SK-N-SH (cell line): ENCODE results near the gene PLEKHA4.

Experiments
- CTCF ChIP-seq: fragments of 200-600 bp; sonication (generic); IDR thresholded peaks from 2 replicates; pipeline ENCODE4 v1.6.1; 2017; ENCODE audit warnings: antibody characterized with exemption, mild to moderate bottlenecking, moderate library complexity
- EP300 ChIP-seq, 2 experiments: IDR thresholded peaks; 2 replicates each; pipeline versions ENCODE4 v1.4.0 to v1.6.1; 2012; ENCODE audit warnings: borderline replicate concordance in 1 of 2, low read depth in 1 of 2, low read length in 1 of 2
- FOXM1 ChIP-seq: IDR thresholded peaks from 2 replicates; pipeline ENCODE4 v1.4.0; 2012; ENCODE audit warnings: low read depth, mild to moderate bottlenecking
- MAX ChIP-seq: IDR thresholded peaks from 2 replicates; pipeline ENCODE4 v1.4.0; 2012; ENCODE audit warnings: low read depth
- MXI1 ChIP-seq: IDR thresholded peaks from 2 replicates; pipeline ENCODE4 v1.6.1; 2012; ENCODE audit warnings: mild to moderate bottlenecking, low read depth, low read length, improper control_type of control experiment
- POLR2AphosphoS5 ChIP-seq: IDR thresholded peaks from 2 replicates; pipeline ENCODE4 v1.6.1; 2012; ENCODE audit warnings: low read depth, low read length
- RXRA ChIP-seq: IDR thresholded peaks from 2 replicates; pipeline ENCODE4 v1.4.0; 2012; ENCODE audit warnings: low read depth, mild to moderate bottlenecking, borderline replicate concordance
- SMC3 ChIP-seq: IDR thresholded peaks from 2 replicates; pipeline ENCODE4 v1.6.1; 2012; ENCODE audit warnings: low read depth, low read length, improper control_type of control experiment
- TCF12 ChIP-seq: IDR thresholded peaks from 2 replicates; pipeline ENCODE4 v1.4.0; 2012
- ZBTB33 ChIP-seq: IDR thresholded peaks from 2 replicates; pipeline ENCODE4 v1.4.0; 2012; ENCODE audit warnings: low read depth, borderline replicate concordance

- TF ChIP-seq MAX (no peak), RXRA (no peak), CTCF (no peak), EP300 (IDR thresholded peaks at IDR 0.05; ENCODE audit: borderline replicate concordance in 1 of 2, low read depth in 1 of 2, low read length in 1 of 2) (no peak), TCF12 (no peak), SMC3 (no peak), MXI1 (no peak), FOXM1 (no peak), ZBTB33 (no peak), POLR2AphosphoS5 (no peak)
Measured at GRCh38 chr19:48797103-48797502, 71.3 kb downstream of the PLEKHA4 start.
